SU-DHL-6 (cell line): ENCODE results near the gene FLNB.

Experiments
- CTCF ChIP-seq: fragments of 200-600 bp; sonication (generic); IDR thresholded peaks from one replicate; pipeline ENCODE4 v1.5.1; 2017; ENCODE audit warnings: antibody characterized with exemption, mild to moderate bottlenecking, low read length, moderate library complexity; ENCODE audit not compliant: insufficient read depth, poor library complexity, severe bottlenecking
- EZH2phosphoT487 ChIP-seq: fragments of 200-600 bp; sonication (generic), shearing (Covaris generic); conservative IDR thresholded peaks from 2 replicates; pipeline ENCODE4 v1.6.1; 2018; ENCODE audit warnings: mild to moderate bottlenecking, antibody characterized with exemption, low read length, moderate library complexity, mixed read lengths

GRCh38 chr3:58218904-58219303 lies 210.7 kb downstream of the FLNB start:
- TF ChIP-seq CTCF (no peak), EZH2phosphoT487 (no peak)
